Parathyroid adenoma (tissue), 2 donors: Measurements from ENCODE around the gene SLC22A23.

Experiments used
- H2AFZ ChIP-seq: fragments of 300-600 bp; sonication (generic); one replicate; pipeline ENCODE4 v1.7.0; 2017; ENCODE audit warnings: antibody characterized with exemption, mild to moderate bottlenecking
- H3K27ac ChIP-seq: fragments of 300-600 bp; sonication (generic); one replicate; pipeline ENCODE4 v1.7.0; 2017
- H3K27me3 ChIP-seq: fragments of 300-600 bp; sonication (generic); one replicate; pipeline ENCODE4 v1.7.0; 2017; ENCODE audit warnings: low read length; ENCODE audit not compliant: control insufficient read depth, insufficient read depth
- H3K36me3 ChIP-seq: fragments of 300-600 bp; sonication (generic); one replicate; pipeline ENCODE4 v1.7.0; 2017; ENCODE audit warnings: low read length; ENCODE audit not compliant: control insufficient read depth, insufficient read depth
- H3K4me1 ChIP-seq: fragments of 300-600 bp; sonication (generic); one replicate; pipeline ENCODE4 v1.7.0; 2017; ENCODE audit warnings: control low read depth
- H3K4me2 ChIP-seq: fragments of 300-600 bp; sonication (generic); one replicate; pipeline ENCODE4 v1.7.0; 2017; ENCODE audit warnings: low read length
- H3K4me3 ChIP-seq: fragments of 300-600 bp; sonication (generic); one replicate; pipeline ENCODE4 v1.7.0; 2017; ENCODE audit warnings: low read depth, low read length
- H3K79me2 ChIP-seq: fragments of 300-600 bp; sonication (generic); one replicate; pipeline ENCODE4 v1.7.0; 2017; ENCODE audit warnings: control low read depth
- H3K9ac ChIP-seq: fragments of 300-600 bp; sonication (generic); one replicate; pipeline ENCODE4 v1.7.0; 2017; ENCODE audit warnings: mild to moderate bottlenecking
- H3K9me3 ChIP-seq: fragments of 300-600 bp; sonication (generic); one replicate; pipeline ENCODE4 v1.7.0; 2017; ENCODE audit warnings: low read length; ENCODE audit not compliant: control insufficient read depth
- TF ChIP-seq, protein P1 (sequence below): fragments of 300-600 bp; sonication (generic); IDR thresholded peaks from one replicate; pipeline ENCODE4 v1.7.0; 2017; ENCODE audit warnings: antibody characterized with exemption, mild to moderate bottlenecking
- donor health status: primary hyperparathyroidism.

Gene SLC22A23

DNA sequence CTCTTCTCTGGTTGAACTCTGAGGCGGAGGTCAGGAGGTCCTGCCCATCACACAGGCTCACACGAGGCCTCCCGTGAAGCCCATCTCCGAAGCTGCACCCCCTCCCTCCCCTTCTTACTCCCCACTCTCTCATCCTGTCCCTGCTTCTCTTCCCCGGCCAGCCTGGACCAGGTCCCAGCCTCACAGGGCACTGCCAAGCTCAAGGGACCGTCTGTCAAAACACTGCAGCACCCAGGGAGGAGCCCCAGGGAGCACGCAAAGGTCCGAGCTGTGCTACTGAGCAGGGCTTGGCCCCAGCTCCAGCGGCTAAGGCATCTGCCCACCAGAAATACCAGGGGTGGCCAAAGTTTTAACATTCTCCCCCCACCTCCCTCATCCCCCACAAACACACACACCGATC lies 128.1 kb downstream of the SLC22A23 start:
- TF ChIP-seq, protein P1, sequence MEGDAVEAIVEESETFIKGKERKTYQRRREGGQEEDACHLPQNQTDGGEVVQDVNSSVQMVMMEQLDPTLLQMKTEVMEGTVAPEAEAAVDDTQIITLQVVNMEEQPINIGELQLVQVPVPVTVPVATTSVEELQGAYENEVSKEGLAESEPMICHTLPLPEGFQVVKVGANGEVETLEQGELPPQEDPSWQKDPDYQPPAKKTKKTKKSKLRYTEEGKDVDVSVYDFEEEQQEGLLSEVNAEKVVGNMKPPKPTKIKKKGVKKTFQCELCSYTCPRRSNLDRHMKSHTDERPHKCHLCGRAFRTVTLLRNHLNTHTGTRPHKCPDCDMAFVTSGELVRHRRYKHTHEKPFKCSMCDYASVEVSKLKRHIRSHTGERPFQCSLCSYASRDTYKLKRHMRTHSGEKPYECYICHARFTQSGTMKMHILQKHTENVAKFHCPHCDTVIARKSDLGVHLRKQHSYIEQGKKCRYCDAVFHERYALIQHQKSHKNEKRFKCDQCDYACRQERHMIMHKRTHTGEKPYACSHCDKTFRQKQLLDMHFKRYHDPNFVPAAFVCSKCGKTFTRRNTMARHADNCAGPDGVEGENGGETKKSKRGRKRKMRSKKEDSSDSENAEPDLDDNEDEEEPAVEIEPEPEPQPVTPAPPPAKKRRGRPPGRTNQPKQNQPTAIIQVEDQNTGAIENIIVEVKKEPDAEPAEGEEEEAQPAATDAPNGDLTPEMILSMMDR = no peak
- Histone ChIP-seq H3K4me1 (no peaks in the 10 kb centered on the region), H3K9me3 (no peaks in the 10 kb centered on the region), H3K9ac (no peak overlapping the region), H3K27ac (no peak overlapping the region), H3K36me3 (no peaks in the 10 kb centered on the region), H3K79me2 (peaks cover 35% of the 10 kb centered on the region), H3K4me2 (no peak overlapping the region), H3K4me3 (no peak overlapping the region), H2AFZ (no peak overlapping the region), H3K27me3 (no peaks in the 10 kb centered on the region)

DNA sequence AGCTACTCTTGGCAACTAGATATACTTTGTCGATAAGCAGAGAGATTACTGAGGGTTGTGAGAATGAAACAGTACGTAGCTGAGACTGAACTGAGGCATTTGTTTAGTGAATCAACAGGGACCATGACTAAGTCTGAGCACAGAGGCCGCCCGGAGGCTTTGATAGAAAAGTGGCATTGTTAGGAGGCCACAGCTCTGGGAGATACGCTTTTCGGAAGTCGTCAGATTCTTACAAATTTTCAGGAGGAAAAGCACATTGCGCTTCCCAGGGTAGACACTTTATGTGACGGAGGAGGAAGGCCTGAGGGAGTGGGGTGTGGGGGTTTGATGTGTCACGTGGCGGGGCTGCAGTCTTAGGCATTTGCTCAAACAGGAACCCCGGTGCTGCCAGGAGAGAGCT lies 128.7 kb downstream of the SLC22A23 start:
- Histone ChIP-seq H3K27me3 (no peaks in the 10 kb centered on the region), H3K9me3 (no peaks in the 10 kb centered on the region), H3K4me1 (no peaks in the 10 kb centered on the region), H3K36me3 (no peaks in the 10 kb centered on the region), H3K4me3 (no peak overlapping the region), H3K4me2 (no peak overlapping the region), H3K27ac (no peak overlapping the region), H3K9ac (no peak overlapping the region), H2AFZ (no peak overlapping the region), H3K79me2 (peaks cover 31% of the 10 kb centered on the region)
- TF ChIP-seq, protein P1 = no peak

DNA sequence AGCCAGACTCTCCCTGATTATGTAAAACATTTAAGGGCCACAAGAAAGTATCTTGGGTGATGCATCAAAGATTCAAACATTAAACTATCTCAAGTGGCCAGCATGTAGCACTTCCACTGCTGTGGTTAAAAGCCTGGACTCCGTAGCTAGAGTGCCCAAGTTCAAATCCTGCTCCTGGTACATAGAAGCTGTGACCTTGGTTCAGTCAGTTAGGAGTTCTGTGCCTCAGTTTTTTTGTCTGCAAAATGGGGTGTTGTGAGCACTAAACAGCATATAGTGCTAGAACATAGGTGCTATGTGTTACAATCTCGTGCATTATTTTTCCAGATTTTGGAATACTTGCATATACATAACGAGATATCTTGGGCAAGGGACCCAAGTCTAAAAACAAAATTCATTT lies 129.4 kb downstream of the SLC22A23 start:
- no peak overlapping the region for H3K27ac ChIP-seq
- TF ChIP-seq, protein P1 = no peak

DNA sequence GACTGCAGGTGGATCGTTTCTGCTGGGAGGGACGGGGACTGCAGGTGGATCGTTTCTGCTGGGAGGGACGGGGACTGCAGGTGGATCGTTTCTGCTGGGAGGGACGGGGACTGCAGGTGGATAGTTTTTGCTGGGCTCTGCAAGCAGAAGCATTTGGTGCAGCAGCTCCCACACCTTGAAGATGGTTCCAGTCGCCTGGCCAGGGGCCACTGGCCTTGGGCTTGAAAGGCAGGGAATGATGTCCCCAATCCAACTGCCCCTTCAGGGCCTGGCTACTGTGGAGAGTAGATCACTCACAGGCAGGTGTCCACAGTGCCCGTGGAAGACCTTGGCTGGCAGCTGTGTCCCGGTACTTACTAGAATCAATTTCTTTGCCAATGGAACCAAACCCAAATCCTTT lies 129.9 kb downstream of the SLC22A23 start:
- H2AFZ ChIP-seq = no peak overlapping the region
- H3K36me3 ChIP-seq = no peaks in the 10 kb centered on the region
- H3K27ac ChIP-seq = no peak overlapping the region
- H3K4me3 ChIP-seq = no peak overlapping the region
- TF ChIP-seq, protein P1 = no peak
- H3K4me2 ChIP-seq = no peak overlapping the region
- no peak overlapping the region for H3K9ac ChIP-seq
- H3K79me2 ChIP-seq = peaks cover 28% of the 10 kb centered on the region
- no peaks in the 10 kb centered on the region for H3K27me3 ChIP-seq
- no peaks in the 10 kb centered on the region for H3K4me1 ChIP-seq
- H3K9me3 ChIP-seq = no peaks in the 10 kb centered on the region

More for the DNA sequence above, 129.4 kb downstream of the SLC22A23 start:
- H3K4me2 ChIP-seq = no peak overlapping the region
- no peak overlapping the region for H3K9ac ChIP-seq
- no peaks in the 10 kb centered on the region for H3K27me3 ChIP-seq
- H3K9me3 ChIP-seq = no peaks in the 10 kb centered on the region
- no peak overlapping the region for H3K4me3 ChIP-seq
- no peak overlapping the region for H2AFZ ChIP-seq
- H3K79me2 ChIP-seq = peaks cover 28% of the 10 kb centered on the region
- H3K4me1 ChIP-seq = no peaks in the 10 kb centered on the region
- H3K36me3 ChIP-seq = no peaks in the 10 kb centered on the region

DNA sequence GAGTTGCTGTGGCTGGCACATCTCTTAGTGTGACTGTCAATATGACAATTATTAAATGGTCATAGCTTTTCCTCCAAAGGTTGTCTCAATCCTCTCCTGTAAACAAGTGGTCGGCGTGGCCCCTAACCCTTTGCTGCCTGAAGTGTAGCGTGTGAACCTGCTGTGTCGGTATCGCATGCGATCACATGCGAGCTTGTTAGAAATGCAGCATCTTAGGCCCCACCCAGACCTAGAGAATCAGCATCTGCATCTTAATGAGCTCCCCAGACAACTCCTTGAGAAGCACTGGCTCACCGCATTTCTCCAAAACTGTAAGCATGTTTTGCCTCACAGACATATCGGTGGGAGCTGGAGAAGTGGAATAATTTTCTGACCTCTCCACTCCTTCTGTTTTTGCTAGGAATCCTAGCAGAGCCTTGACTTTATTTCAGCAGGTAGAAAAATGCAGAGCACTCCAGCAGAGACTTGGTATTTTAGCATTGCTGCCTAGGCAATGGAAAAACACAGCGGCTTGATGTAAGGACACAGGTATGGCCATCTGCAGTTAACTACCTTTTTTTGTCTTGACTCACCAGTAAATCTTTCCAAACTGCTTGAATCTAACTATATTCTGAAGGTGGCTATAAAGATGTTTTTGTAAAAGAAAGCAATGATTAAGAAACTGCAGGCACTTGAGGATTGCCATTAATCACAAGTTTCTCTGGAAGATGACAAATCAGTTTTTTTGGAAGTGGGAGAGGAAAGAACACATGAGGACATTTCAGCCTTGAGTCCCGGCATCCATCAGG lies 130.5 kb downstream of the SLC22A23 start:
- no peak overlapping the region for H3K27ac ChIP-seq
- H3K4me1 ChIP-seq = no peaks in the 10 kb centered on the region
- peaks cover 28% of the 10 kb centered on the region for H3K79me2 ChIP-seq
- H3K9me3 ChIP-seq = no peaks in the 10 kb centered on the region
- H3K4me3 ChIP-seq = no peak overlapping the region
- H3K9ac ChIP-seq = no peak overlapping the region
- H2AFZ ChIP-seq = no peak overlapping the region
- no peak overlapping the region for H3K4me2 ChIP-seq
- H3K27me3 ChIP-seq = no peaks in the 10 kb centered on the region
- no peaks in the 10 kb centered on the region for H3K36me3 ChIP-seq
- TF ChIP-seq, protein P1 = no peak
